Eye (tissue), 1 donor: ENCODE data around the gene CA14.
"Not testable (repeated sequence)": the region's sequence is repeated elsewhere in the genome, so short reads cannot be mapped to it uniquely, and the experiment has no call there.

Experiments used
- DNase-seq: peaks from one replicate; pipeline ENCODE4 v3.0.0-alpha.2; 2015

The CA14 gene

DNA sequence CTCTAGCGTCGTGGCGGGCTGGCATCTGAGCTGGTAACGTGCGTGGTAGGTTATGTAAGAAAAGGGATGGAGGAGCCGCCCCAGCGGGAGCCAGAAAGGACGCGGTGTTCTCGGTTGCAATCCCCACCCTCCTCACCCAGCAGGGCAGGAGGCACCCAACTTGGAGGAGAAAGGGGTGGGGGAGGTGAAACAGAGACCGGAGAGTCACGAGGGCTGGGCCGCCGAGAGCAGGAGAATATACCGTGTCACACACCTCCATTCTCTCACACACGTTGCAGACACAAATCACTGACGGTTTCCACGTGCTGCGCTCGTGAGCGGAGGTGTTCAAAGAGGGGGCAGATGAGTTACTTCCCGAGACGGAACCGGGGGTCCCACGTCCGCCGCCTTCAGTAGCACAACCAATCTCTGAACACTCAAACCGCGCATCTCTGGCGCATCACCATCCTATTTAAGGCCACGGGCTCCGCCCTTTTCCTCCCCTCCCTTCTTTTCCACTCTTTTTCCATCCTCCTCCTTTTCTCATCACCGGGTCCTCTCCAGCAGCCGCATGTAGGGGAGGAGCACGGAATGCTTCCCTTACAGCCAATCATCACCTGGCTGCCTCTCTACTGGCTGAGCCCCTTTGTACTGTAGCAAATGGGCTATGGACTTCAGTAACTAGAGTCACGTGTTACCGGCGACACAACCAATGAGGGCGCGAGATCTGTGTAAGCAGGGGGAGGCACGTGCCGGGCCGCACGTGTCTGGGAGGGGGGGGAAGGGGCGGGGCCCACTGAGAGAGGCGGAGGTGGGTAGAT lies 24.4 kb downstream of the CA14 start, which contains the start of gene CIART:
Gene CIART, plus strand, starts transcription at position 797 of the 800 bp plus-strand sequence. CDS start 714 bp downstream, outside the sequence.
- peak; percentile 98 for DNase-seq

DNA sequence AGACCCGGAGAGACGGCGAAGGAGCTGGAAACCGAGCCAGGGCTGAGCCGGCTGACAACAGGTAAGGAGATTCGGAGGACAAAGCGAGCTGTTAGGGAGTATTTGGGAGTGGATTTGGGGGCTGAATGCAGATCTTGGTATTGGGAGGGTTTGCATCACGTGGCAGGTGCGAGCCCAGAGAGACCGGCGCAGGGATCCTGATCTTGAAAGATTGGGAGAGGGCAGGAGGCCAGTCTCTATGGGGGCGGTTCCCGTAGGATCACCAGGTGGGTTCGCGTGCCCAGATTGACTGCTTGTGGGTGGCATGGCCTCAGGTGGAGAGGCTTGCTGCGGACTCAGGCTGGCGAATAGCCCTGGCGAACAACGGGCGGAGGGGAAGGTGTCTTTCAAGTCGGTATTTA lies 25.0 kb downstream of the CA14 start:
- DNase-seq, result no peak

DNA sequence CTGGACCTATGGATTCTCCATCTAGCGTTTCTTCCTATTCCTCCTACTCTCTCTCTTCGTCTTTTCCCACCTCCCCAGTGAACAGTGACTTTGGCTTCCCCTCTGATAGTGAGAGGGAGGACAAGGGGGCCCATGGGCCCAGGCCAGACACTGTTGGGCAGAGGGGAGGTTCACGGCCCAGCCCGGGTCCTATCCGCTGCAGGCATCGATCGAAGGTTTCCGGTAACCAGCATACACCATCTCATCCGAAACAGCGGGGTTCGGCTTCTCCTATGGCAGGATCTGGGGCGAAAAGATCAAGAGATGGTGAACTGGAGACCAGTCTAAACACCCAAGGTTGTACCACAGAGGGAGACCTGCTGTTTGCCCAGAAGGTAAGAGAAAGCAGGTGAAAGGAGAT lies 25.7 kb downstream of the CA14 start:
- no peak for DNase-seq

DNA sequence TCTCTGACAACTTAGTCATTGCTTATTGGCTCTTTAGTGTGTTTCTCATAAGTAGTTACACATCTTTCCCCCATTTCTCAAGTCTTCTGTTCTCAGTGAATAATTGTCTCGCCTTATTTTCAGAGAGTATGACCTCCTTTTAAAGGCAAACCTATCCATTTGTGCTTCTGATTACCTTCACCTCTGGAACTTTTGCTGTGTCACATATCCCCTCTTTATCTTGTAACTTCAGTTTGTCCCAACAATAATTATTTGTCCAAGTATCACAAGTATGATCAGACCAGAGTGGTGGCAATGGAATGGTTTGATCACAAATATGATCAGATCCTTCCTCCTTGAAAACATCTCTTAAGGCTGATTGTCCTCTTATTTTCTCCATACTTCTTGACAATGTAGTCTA lies 30.8 kb downstream of the CA14 start:
- DNase-seq, result no peak

DNA sequence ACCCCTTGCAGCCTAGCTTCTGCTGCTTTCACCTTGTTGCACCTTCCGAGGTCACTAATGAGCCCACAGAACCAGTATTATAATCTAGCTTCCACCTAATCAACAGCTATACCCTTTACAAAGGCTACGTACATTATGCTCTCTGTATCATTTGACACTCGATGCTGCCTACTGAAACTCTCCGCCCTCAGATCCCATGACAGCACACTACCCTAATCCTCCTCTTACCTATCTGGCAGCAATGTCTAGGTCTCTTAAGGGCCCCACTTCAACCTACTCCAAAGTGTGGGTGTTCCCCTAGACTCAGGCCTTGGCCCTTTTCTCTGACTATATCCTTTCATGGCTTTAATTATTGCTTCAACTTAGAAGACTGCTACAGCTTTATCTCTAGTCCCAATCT lies 31.2 kb downstream of the CA14 start:
- no peak for DNase-seq

DNA sequence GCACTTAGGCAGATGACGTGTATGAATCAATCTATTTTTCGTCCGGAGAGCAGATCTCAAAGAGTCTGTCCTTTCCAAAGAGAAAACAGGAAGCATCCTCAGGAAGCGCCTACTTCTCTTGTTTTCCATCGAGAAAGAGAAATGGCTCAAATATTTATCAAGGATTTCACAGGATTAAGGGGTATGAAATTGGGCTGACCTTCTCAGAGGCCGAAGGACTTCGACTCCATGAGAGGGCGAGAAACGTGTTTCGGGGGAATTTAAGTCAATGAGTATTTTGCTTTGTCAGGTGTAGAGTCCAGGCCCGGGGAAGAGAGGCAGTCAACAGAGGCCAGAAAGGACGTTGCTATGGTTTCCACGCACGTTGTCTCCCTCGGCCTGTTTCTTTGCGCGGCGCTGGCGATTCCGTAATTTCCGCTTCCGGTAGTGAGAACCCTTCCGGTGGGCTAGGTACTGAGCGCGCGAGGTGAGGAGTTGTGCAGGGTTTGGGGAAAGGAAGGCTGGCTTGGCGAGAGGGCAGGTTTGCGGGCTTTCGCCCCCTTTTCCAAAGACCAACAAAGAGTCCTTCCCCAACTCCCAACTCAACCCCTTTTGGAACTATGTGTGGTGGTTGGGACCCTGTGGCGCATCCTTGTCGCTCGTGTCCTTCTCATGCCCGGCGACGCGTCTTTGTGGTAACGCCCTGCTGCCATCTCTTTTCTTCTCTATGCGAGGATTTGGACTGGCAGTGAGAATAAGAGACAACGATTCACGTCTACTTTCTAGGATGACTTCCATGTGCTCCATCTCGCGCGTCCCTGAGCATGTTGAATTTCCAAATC lies 36.1 kb downstream of the CA14 start, which contains the start of gene MRPS21:
Gene MRPS21, plus strand, starts transcription at position 429 of the 821 bp plus-strand sequence. CDS start 506 bp downstream, outside the sequence.
- DNase-seq, result peak; percentile 98

DNA sequence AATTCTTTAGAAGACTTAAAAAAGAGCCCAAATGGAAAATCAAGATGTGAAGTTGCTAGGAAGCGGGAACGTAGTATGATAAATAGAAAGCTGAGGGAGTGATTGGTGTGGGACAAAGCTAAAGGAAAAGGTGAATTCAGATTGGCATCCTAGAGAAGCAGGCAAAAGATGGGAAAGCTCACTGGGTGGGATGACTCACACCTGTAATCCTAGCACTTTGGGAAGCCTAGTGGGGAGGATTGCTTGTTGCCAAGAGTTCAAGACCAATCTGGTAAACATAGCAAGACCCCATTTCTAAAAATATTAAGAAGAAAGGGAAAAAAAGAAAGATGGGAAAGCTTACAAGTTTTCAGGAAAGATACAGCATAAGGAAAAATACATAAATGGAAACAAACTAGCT lies 37.9 kb downstream of the CA14 start:
- no peak for DNase-seq

DNA sequence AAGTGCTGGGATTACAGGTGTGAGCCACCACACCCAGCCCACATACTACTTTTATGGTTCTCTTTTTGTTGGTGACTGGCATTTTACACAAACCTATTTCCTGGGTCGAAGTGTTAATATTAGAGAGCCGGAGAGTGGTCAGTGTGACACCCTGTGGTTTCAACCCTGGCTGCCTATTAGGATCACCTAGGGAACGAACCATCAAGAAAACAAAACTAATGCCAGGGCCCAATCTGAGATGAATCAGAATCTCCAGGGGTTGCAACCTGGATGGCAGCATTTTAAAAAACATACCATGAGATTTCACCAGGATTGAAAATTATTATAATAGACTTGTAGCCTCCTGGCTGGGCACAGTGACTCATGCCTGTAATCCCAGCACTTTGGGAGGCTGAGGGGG lies 42.1 kb downstream of the CA14 start:
- no peak for DNase-seq

DNA sequence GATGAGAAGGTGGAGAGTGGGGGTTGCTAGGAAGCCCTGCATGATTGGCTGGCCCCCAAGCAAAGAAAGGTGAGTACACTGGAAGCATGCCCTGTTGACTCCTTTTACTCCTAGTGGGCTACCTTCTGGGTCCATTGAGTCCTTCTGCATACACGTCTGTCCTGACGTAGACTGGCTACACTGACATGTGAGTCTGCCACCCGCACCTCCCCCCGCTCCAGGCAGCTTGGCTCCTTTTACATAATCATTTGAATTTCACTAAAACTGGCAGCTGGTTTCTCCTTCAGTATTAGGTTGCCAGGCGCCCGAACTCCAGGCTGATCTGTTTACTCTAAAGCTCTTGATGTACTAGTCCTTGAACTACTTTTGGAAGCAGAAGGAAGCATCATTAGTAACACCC lies 44.8 kb downstream of the CA14 start:
- DNase-seq, result no peak

DNA sequence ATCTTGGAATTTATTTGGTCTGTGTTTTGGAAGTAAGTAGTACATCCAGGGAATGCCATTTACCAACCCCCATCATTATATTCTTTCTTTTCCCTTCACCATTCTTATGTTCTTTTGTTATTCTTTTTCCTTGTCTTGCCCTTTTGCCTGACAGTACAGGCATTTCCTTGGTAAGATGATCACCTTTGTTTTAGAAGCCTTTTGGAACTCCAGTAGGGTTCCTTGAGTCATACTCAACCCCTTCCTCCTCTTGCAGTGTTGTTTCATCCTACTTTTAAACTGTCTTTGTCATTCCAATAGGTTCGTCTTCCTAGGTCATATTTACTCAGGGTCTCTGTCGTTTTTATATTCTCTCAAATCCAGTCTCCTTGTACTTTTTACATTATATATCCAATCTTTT lies 45.3 kb downstream of the CA14 start:
- DNase-seq, result no peak

DNA sequence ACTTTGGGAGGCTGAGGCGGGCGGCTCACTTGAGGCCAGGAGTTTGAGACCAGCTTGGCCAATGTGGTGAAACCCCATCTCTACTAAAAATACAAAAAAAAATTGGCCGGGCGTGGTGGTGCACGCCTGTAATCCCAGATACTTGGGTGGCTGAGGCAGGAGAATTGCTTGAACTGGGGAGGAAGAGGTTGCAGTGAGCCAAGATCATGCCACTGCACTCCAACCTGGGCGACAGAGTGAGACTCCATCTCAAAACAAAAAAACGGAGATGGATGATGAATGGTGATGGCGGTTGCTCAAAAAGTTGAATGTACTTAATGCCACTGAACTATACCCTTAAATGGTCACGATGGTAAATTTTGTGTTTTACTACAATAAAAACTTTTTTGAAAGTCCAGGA lies 51.0 kb downstream of the CA14 start:
- not testable (repeated sequence) for DNase-seq

DNA sequence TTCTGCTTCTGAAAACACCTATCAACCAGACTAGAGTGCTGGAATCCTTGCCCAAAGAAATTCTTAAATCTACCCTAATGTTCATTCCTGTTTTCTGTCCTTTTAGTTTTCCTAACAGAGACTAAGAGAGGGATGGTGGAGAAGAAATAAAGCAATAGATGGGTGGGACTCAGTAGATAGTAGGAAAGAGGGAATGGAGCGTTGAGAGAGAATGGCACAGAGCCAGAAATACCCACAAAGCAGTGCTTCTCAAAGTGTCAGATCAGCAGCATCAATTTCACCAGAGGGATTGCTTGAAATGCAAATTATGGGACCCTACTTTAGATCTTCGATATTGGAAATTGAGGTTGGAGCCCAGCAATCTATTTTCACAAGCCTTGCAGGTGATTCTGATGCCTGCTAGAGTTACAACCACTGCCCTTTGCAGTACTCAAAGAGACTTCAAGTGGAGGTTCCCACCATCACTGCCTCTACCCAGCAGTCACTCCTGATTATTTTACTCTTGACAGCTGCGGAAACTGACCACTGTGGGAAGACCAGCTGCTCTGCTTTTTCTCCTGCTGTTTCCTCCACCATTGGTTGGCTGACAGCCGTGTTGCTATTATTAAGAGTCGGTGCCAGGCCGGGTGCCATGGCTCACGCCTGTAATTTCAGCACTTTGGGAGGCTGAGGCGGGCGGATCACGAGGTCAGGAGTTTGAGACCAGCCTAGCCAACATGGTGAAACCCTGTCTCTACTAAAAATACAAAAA lies 52.4 kb downstream of the CA14 start:
- peak; percentile 18 for DNase-seq

DNA sequence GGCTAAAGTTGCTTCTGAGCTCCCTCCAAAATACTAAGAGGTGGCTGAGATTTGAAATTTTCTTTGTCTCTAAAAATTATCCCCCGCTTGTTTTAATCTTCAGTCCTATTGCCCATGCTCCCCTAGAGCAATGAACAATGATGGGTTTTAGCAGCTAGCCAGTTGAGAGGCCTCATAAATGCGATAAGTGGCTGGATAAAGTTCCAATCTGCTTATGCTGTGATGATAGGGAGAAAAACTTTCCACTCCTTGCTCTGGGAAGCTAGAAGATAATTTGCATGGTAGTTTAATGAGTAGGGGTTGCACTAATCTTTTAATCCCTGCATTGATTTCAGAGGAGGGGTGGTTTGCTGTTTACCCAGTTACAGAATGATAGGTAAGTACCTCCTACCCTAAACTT lies 54.2 kb downstream of the CA14 start:
- peak; percentile 2 for DNase-seq
